Measurements from ENCODE around the gene NDUFA9. TPM values are rescaled to one million over a fixed set of nuclear protein-coding genes. Genes with fewer than 3 reads are reported as not detected.

NDUFA9 gene
- total and polyA plus RNA-seq, 9 of the 15 experiments (the other 6 are each of a cell fraction or from before 2014, with no cell fraction given), result 54.8 to 331 (median 108) TPM

DNA sequence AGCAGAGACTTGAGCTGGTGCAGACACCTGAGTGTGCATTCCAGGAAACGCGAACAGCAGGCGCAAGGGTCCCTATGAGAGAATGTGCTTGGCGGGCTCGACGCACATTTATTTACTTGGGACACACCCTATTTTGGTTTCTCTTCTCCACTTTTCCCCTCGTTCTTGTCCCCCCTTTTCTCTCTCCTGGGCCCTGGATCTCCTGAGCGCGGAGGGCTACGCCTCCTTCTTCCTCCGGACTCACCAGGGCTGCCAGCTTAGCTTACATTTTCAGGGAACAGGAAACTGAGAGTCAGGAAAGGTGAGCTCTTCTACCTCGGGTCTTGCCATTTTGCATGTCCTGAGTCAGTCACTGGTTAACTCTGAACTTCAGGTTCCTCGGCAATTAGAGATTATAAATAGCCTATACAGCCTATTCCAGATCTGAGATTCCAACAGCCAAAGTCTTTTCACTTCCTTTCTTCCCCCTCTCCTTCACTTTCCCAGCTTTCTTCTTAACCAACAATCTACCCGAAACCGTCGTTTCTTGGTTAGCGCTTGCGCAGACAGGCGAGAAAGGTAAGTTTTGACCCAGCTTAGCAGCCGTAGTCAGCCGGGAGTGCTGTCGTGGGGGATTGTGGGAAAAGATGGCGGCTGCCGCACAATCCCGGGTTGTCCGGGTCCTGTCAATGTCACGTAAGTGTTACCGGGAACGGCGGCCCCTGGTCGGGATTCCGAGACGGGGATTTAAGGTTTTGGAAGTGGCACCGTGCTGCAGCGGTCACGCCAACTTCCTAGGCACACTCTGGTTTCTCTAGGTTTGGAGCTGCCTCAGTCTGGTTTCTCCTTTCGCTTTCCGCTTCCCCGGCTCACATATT is at the start of gene NDUFA9, which contains the start of gene AKAP3 (continued):
- TF ChIP-seq MYC (IDR thresholded peaks at IDR 0.05; ENCODE audit: low read depth, low read length), result peak; percentile 48; the same call in 1 of the 2 replicates
- TF ChIP-seq MYC (CRISPR knock-in tag; IDR thresholded peaks at IDR 0.05; ENCODE audit: borderline replicate concordance, low read depth), result no peak
- 0 out of 2 replicates have a peak, but pooled peaks have one; percentile 32 for TF ChIP-seq MBD2 (IDR thresholded peaks at IDR 0.05; ENCODE audit: borderline replicate concordance, low read depth)
- TF ChIP-seq ZNF197 (CRISPR knock-in tag; IDR thresholded peaks at IDR 0.05; ENCODE audit: low read depth), result peak; percentile 45; the same call in 1 of the 2 replicates
- TF ChIP-seq RB1 (IDR thresholded peaks at IDR 0.05; ENCODE audit: low read depth), result peak; percentile 54; the same call in 1 of the 2 replicates
- TF ChIP-seq SIX5 (IDR thresholded peaks at IDR 0.05; ENCODE audit: borderline replicate concordance in 1 of 2, insufficient read depth in 1 of 2, low read depth in 1 of 2, low read length in 2 of 2), result peak; percentile 8 to 16; a peak in 1 of 4 replicates
- 0 out of 2 replicates have a peak, but pooled peaks have one; percentile 10 for TF ChIP-seq JUN (IDR thresholded peaks at IDR 0.05; ENCODE audit: borderline replicate concordance, low read depth, low read length)
- TF ChIP-seq JUN (CRISPR knock-in tag; IDR thresholded peaks at IDR 0.05; ENCODE audit: borderline replicate concordance), result no peak
- no peak for TF ChIP-seq SP2 (IDR thresholded peaks at IDR 0.05; ENCODE audit: extremely low read depth, low read depth, low read length, poor library complexity, severe bottlenecking)
- TF ChIP-seq, protein P1, sequence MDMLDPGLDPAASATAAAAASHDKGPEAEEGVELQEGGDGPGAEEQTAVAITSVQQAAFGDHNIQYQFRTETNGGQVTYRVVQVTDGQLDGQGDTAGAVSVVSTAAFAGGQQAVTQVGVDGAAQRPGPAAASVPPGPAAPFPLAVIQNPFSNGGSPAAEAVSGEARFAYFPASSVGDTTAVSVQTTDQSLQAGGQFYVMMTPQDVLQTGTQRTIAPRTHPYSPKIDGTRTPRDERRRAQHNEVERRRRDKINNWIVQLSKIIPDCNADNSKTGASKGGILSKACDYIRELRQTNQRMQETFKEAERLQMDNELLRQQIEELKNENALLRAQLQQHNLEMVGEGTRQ (CRISPR knock-in tag; IDR thresholded peaks at IDR 0.05), result 0 out of 2 replicates have a peak, but pooled peaks have one; percentile 15
- TF ChIP-seq MEIS2 (IDR thresholded peaks at IDR 0.05; ENCODE audit: partially characterized antibody), result peak; percentile 24
- TF ChIP-seq, protein P2, sequence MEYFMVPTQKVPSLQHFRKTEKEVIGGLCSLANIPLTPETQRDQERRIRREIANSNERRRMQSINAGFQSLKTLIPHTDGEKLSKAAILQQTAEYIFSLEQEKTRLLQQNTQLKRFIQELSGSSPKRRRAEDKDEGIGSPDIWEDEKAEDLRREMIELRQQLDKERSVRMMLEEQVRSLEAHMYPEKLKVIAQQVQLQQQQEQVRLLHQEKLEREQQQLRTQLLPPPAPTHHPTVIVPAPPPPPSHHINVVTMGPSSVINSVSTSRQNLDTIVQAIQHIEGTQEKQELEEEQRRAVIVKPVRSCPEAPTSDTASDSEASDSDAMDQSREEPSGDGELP (CRISPR knock-in tag; IDR thresholded peaks at IDR 0.05; ENCODE audit: borderline replicate concordance), result peak; percentile 92
- TF ChIP-seq, protein P3, sequence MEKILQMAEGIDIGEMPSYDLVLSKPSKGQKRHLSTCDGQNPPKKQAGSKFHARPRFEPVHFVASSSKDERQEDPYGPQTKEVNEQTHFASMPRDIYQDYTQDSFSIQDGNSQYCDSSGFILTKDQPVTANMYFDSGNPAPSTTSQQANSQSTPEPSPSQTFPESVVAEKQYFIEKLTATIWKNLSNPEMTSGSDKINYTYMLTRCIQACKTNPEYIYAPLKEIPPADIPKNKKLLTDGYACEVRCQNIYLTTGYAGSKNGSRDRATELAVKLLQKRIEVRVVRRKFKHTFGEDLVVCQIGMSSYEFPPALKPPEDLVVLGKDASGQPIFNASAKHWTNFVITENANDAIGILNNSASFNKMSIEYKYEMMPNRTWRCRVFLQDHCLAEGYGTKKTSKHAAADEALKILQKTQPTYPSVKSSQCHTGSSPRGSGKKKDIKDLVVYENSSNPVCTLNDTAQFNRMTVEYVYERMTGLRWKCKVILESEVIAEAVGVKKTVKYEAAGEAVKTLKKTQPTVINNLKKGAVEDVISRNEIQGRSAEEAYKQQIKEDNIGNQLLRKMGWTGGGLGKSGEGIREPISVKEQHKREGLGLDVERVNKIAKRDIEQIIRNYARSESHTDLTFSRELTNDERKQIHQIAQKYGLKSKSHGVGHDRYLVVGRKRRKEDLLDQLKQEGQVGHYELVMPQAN (IDR thresholded peaks at IDR 0.05; ENCODE audit: borderline replicate concordance), result no peak
- TF ChIP-seq, protein P4, sequence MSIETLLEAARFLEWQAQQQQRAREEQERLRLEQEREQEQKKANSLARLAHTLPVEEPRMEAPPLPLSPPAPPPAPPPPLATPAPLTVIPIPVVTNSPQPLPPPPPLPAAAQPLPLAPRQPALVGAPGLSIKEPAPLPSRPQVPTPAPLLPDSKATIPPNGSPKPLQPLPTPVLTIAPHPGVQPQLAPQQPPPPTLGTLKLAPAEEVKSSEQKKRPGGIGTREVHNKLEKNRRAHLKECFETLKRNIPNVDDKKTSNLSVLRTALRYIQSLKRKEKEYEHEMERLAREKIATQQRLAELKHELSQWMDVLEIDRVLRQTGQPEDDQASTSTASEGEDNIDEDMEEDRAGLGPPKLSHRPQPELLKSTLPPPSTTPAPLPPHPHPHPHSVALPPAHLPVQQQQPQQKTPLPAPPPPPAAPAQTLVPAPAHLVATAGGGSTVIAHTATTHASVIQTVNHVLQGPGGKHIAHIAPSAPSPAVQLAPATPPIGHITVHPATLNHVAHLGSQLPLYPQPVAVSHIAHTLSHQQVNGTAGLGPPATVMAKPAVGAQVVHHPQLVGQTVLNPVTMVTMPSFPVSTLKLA (conservative IDR thresholded peaks at IDR 0.05), result peak in 1 of 2 experiments; percentile 60; a peak in 1 of 4 replicates
- TF ChIP-seq SIN3B (IDR thresholded peaks at IDR 0.05; ENCODE audit: low read depth), result peak; percentile 90
- peak; percentile 92 for TF ChIP-seq NFRKB (IDR thresholded peaks at IDR 0.05; ENCODE audit: low read depth)
- peak; percentile 90 for TF ChIP-seq POLR2A (conservative IDR thresholded peaks at IDR 0.05)
